Measurements from ENCODE around the gene ZNF532.
"Not testable (repeated sequence)": the region's sequence is repeated elsewhere in the genome, so short reads cannot be mapped to it uniquely, and the experiment has no call there.

The ZNF532 gene

DNA sequence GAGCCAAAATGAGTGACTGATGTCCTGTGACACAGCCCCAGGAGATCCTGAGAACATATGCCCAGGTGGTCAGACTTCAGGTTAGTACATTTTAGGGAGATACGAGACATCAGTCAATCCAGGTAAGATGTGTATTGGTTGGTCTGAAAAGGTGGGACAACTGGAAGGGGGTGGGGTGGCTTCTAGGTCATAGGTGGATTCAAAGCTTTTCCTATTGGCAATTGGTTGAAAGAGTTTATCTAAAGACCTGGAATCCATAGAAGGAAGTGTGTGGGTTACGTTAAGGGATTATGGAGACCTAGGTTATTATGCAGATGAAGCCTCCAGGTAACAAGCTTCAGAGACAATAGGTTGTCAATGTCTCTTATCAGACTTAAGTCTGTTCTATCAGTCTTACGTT is 136.5 kb downstream of the ZNF532 start:
- DNase-seq (ENCODE audit: low read depth), result no peak

- DNase-seq (ENCODE audit: low read depth), result no peak
Measured at GRCh38 chr18:59001721-59002120, 137.0 kb downstream of the ZNF532 start.

DNA sequence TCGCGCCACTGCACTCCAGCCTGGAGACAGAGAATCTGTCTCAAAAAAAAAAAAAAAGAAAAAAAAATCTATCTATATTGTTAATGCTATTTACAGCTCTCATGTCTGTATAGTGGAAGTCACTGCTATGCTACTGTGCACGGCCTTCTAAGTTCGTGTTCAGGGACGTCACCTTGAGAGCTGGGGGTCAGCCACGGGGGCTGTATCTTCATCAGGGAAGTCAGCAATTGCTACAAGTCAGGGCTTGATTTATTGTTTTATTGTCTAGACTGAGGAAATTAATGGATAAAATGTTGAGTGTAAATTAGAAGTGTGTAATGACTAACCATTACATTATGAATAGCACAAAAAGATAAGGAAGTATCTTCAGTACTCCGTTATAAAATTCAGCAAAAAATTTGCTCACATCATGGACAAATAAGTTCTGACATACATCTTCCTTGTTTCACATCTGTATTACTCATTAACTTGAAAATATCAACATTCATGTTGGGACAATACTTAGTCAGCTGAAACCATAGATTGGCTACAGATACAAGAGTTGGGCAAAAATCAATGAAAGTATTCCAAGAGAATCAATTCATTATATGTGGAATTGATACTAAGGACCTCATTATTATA is 138.4 kb downstream of the ZNF532 start:
- no peak for DNase-seq (ENCODE audit: low read depth)

- no peak for DNase-seq (ENCODE audit: low read depth)
Measured at GRCh38 chr18:59005262-59005661, 140.6 kb downstream of the ZNF532 start.

DNA sequence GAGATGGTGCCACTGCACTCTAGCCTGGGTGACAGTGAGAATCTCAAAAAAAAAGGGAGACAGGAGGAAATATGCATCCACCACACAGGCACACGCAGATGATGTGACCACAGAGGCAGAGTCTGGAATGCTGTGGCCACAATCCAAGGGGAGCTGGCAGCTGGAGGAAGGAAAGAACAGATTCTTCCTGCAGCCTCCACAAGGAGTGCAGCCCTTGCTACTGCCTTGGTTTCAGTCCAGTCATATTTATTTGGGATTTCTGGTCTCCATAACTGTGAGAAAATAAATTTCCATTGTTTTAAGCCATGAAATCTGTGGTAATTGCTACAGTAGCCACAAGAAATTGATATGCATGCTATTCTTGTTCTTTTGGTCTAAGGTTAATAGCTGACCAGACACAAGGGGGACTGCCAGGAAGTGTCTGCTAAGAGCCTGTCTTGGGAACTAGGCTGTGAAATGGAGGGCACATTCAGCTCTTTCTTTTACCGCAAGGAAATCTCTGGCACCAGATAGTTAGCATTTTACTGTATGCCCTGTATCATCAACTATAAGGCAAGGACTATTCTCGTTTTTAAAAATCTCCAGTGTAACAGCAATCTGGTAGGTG is 141.9 kb downstream of the ZNF532 start:
- DNase-seq (ENCODE audit: low read depth), result no peak

DNA sequence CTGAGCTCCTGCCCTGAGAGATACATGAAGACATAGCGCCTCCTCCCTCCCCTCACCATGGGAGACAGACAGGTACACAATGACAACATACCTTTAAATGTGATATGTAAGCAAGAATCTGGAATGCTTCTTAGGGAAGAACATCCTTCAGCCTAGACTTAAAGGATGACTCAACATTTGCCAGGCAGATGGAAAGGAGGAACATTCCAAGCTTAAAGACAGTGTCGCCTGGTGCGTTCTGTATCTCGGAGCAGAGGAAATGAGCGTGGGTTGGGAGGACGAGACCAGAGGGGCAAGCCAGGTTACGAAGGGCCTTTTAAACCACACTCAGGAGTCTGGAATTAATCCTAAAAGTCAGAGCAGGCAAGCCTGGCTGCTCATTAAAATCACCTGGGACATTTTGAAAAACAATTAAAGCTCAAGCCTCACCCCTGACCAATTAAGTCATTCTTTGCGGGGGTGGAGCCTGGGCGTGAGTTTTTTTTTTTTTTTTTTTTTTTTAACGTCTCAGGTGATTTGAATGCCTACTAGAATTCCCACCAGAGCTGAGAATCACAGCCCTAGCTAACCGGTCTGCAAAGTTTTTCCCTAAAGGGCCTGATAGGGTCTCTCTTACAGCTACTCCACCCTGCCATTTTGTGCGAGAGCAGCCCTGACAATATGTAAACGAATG is 143.8 kb downstream of the ZNF532 start:
- no peak for DNase-seq (ENCODE audit: low read depth)

- DNase-seq (ENCODE audit: low read depth), result no peak
Measured at GRCh38 chr18:59009846-59010245, 145.2 kb downstream of the ZNF532 start.

DNA sequence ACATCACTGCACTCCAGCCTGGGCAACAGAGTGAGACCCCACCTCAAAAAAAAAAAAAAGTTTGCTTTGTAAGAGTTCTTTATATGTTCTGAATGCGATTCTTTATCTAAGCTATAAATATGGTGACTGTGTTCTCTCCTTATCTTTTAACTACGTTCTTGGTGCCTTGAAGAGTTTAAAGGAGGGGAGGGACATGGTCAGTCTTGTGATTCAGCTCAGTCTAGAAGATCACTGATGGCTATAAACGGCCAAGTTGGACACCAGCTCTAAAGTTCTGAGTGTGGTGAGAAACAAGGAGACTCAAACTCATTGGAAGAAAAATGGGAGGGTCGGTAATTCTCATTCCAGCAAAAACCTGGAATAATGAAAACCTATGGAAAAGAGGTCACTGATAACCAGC is 146.6 kb downstream of the ZNF532 start:
- DNase-seq (ENCODE audit: low read depth), result no peak

- DNase-seq (ENCODE audit: low read depth), result no peak
Measured at GRCh38 chr18:59011786-59012185, 147.1 kb downstream of the ZNF532 start.

DNA sequence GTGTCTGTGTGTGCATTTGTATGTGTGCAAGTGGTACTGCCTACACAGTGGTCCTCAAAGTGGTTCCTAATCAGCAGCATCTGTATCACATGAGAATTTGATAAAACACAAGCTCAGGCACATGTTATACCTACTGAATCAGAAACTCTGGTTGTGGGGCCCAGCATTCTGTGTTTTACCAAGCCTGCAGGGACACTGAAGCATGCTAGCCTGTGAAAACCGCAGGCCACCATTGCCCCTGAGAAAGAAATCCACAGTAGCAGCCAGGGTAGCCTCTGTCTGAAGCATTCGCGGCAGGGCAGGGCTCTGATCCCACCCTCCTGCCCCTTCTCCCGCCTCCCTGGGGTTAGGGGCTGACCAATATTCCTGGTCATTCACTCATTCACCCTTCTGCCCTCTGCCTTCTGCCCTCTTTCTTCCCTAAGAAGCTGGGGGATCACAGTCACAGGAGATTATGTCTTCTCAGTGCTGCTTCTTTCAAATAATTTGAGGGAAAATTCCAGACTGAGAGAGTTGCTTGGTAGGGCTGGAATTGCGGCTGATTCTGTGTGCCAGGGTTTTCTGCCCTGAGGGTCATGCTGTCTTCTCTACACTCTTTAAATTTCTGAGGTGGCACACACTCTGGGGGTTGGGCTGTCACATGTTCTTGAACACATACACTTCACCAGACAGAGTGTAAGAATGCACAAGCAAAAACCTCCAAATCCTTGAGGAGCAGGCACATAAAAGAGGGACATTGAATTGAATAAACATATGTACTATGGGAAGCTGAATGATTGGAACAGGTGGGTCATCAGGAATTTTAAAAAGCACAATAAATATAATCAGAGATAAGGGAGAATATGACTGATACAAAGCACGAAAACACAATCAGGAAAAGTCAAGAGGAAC is 148.4 kb downstream of the ZNF532 start:
- no peak for DNase-seq (ENCODE audit: low read depth)

GRCh38 chr18:59013744-59014143 is 149.1 kb downstream of the ZNF532 start:
- no peak for DNase-seq (ENCODE audit: low read depth)

- DNase-seq (ENCODE audit: low read depth), result no peak
Measured at GRCh38 chr18:59015531-59016152, 151.0 kb downstream of the ZNF532 start.

DNA sequence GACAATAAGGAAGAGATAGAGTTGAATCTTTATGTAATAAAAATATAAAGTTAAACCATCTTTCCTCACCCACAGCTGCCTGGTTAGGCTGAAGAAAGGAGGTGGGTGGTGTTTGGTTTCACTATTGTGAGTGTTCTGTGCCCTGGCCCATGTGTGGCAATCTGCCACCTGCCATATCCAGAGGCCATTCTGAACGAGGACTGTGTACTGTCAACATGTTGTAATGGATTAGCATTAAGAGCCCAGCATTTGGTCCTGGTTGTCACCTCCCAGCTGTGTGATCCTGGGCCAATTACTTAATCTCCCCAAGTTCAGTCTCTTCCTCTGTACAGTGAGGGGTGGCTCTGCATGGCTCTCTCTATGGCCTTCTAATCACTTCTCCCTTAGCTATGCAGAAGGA is 156.8 kb downstream of the ZNF532 start:
- no peak for DNase-seq (ENCODE audit: low read depth)

GRCh38 chr18:59022167-59022945 is 157.7 kb downstream of the ZNF532 start:
- no peak for DNase-seq (ENCODE audit: low read depth)

GRCh38 chr18:59024829-59025228 is 160.2 kb downstream of the ZNF532 start:
- DNase-seq (ENCODE audit: low read depth), result no peak

- not testable (repeated sequence) for DNase-seq (ENCODE audit: low read depth)
Measured at GRCh38 chr18:59025532-59025931, 160.9 kb downstream of the ZNF532 start.

GRCh38 chr18:59026364-59026763 is 161.7 kb downstream of the ZNF532 start:
- no peak for DNase-seq (ENCODE audit: low read depth)

DNA sequence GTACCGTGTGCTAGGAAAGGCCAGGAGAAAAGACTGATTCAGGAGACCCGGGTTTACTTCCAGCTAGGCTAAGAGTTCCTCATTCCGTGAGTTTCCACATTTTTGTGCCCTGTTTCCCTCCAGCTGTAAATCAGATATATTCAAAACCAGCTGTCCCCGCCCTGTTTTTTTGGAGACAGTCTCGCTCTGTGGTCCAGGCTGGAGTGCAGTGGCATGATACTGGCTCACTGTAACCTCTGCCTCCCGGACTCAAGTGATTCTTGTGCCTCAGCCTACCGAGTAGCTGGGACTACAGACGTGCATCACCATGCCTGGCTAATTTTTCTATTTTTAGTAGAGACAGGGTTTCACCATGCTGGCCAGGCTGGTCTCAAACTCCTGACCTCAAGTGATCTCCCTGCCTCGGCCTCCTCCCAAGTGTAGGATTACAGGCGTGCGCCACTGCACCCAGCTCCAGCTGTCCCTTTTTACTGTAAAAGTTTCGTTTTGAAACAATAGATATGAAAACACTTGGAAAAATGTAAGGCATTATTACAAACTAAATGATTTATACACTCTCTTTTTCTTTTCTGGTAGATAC is 162.2 kb downstream of the ZNF532 start:
- DNase-seq (ENCODE audit: low read depth), result no peak

DNA sequence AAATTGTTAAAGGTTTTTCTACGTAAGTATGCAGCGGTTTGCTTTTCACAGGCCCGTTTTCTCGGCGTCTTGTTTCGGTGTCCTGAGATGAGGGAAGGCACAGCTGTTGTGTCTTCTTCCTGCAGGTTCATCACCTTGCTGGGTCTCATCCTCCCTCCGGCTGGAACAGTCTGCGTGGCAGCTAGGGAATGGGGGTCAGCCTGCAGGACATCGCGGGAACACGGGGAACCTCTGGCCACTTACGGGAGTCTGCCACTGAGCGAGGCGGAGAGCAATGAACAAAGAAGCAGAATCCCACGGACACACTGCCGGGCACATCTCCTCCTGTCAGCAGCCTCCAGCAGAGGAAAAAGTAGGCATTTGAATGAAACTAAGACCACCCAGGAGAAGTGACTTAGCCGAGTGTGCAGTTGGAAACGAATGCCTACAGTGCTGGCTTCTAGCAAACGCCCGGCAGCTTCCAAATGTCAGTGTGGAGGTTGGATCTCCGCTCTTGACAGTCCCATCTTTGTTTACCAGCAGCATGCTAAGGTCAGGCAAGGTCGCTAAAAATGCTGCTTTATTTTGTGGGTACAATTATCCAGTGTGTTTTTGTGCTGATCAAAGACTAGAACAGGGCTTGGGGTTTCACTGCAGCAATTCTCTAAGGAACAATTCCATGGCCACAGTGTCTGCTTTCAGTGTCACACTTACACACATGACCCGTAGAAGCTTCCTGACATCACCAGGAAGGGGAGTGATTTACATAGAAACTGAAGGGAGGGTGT is 165.2 kb downstream of the ZNF532 start:
- no peak for DNase-seq (ENCODE audit: low read depth)

GRCh38 chr18:59032308-59032707 is 167.6 kb downstream of the ZNF532 start:
- no peak for DNase-seq (ENCODE audit: low read depth)
